Measurements from ENCODE around the gene CRACR2B. TPM values are rescaled to one million over a fixed set of nuclear protein-coding genes. Genes with fewer than 3 reads are reported as not detected.

Gene CRACR2B
- total RNA-seq, 6 donors from 2014 or later, result 29.0 to 157 (median 41.4) TPM

GRCh38 chr11:819943-820649 lies 7.6 kb upstream of the CRACR2B start:
- Histone ChIP-seq H3K4me3 (peak overlapping the region; percentile 67 to 99 (median 88)), H3K4me1 (peaks cover 30 to 54% (median 38%) of the 10 kb centered on the region in 4 donors), H3K27me3 (no peaks in the 10 kb centered on the region), H3K9me3 (no peaks in the 10 kb centered on the region), H3K36me3 (peaks cover 19 to 45% (median 25%) of the 10 kb centered on the region in 4 donors), H3K27ac (peak overlapping the region; percentile 96 to 100 (median 98))
- DNase-seq (peak; percentile 96 to 98), ATAC-seq (ENCODE audit: low FRiP score in 2 of 2) (peak; percentile 76 to 81)
- 0 to 4% methylated on average over 4 to 26 of the region's 47 CpGs for WGBS, 2 donors
- TF ChIP-seq POLR2A (IDR thresholded peaks at IDR 0.05) (peak in 3 of 4 donors; percentile 26 to 70 (median 48)), CTCF (IDR thresholded peaks at IDR 0.05) (no peak), POLR2AphosphoS5 (IDR thresholded peaks at IDR 0.05) (peak; percentile 2 to 75), EP300 (IDR thresholded peaks at IDR 0.05) (no peak)

- 42 to 75% methylated on average over 4 to 11 of the region's 11 CpGs for WGBS, 2 donors
- Histone ChIP-seq H3K9me3 (no peaks in the 10 kb centered on the region), H3K4me3 (peak overlapping the region; percentile 67 to 99 (median 88)), H3K36me3 (peaks cover 20 to 43% (median 29%) of the 10 kb centered on the region in 4 donors), H3K27ac (peak overlapping the region; percentile 96 to 100 (median 98)), H3K4me1 (peaks cover 38 to 62% (median 46%) of the 10 kb centered on the region in 4 donors), H3K27me3 (no peaks in the 10 kb centered on the region)
- peak; percentile 49 to 82 for ATAC-seq (ENCODE audit: low FRiP score in 2 of 2)
- TF ChIP-seq EP300 (IDR thresholded peaks at IDR 0.05) (no peak), POLR2A (IDR thresholded peaks at IDR 0.05) (peak in 1 of 4 donors; percentile 48), POLR2AphosphoS5 (IDR thresholded peaks at IDR 0.05) (peak; percentile 67 to 77), CTCF (IDR thresholded peaks at IDR 0.05) (peak in 1 of 6 experiments; percentile 36)
- DNase-seq, result peak; percentile 57 to 95
Observed at GRCh38 chr11:820655-821511, 6.8 kb upstream of the CRACR2B start.

- DNase-seq, result peak in 1 of 2 donors; percentile 77
- H3K4me3 ChIP-seq, result peak overlapping the region in 3 of 4 donors; percentile 81 to 99 (median 95)
- WGBS, 2 donors, result 62 to 65% methylated on average over 12 to 22 of the region's 22 CpGs
- no peaks in the 10 kb centered on the region for H3K9me3 ChIP-seq
- H3K27me3 ChIP-seq, result no peaks in the 10 kb centered on the region
- peaks cover 46 to 71% (median 54%) of the 10 kb centered on the region in 4 donors for H3K4me1 ChIP-seq
- peak overlapping the region; percentile 96 to 100 (median 98) for H3K27ac ChIP-seq
- no peak for TF ChIP-seq EP300 (IDR thresholded peaks at IDR 0.05)
- no peak for TF ChIP-seq POLR2A (IDR thresholded peaks at IDR 0.05)
- TF ChIP-seq POLR2AphosphoS5 (IDR thresholded peaks at IDR 0.05), result peak in 1 of 2 donors; percentile 21
- H3K36me3 ChIP-seq, result peaks cover 20 to 42% (median 29%) of the 10 kb centered on the region in 4 donors
- peak in 1 of 2 donors; percentile 5 for ATAC-seq (ENCODE audit: low FRiP score in 2 of 2)
Observed at GRCh38 chr11:821512-822371, 6.0 kb upstream of the CRACR2B start.

- ATAC-seq (ENCODE audit: low FRiP score in 2 of 2) (no peak), DNase-seq (peak in 1 of 2 donors; percentile 83)
- TF ChIP-seq EP300 (IDR thresholded peaks at IDR 0.05) (no peak), POLR2A (IDR thresholded peaks at IDR 0.05) (no peak), POLR2AphosphoS5 (IDR thresholded peaks at IDR 0.05) (no peak), CTCF (IDR thresholded peaks at IDR 0.05) (no peak)
- Histone ChIP-seq H3K27ac (peak overlapping the region in 2 of 4 donors; percentile 4 to 26), H3K27me3 (no peaks in the 10 kb centered on the region), H3K4me3 (no peak overlapping the region), H3K36me3 (peaks cover 20 to 42% (median 29%) of the 10 kb centered on the region in 4 donors), H3K4me1 (peaks cover 61 to 84% (median 68%) of the 10 kb centered on the region in 4 donors), H3K9me3 (no peaks in the 10 kb centered on the region)
- WGBS, 2 donors, result 88 to 90% methylated on average over 47 to 49 of the region's 53 CpGs
Observed at GRCh38 chr11:823441-824291, 4.1 kb upstream of the CRACR2B start.

All from upper lobe of left lung (tissue), 6 donors.